Kidney epithelial cell (primary cell): ENCODE results near the gene KRTAP3-2. TPM values are rescaled to one million over a fixed set of nuclear protein-coding genes. Genes with fewer than 3 reads are reported as not detected.

ENCODE experiments used
- DNase-seq: peaks from one replicate; pipeline ENCODE4 v3.0.0-alpha.2; 2010; ENCODE audit warnings: low read depth
- H3K27me3 ChIP-seq: 2 replicates; pipeline ENCODE4 v1.6.0; 2011; ENCODE audit warnings: low read length; ENCODE audit not compliant: control insufficient read depth, insufficient read depth
- H3K36me3 ChIP-seq: 2 replicates; pipeline ENCODE4 v1.5.1; 2011; ENCODE audit warnings: low read length; ENCODE audit not compliant: control insufficient read depth, insufficient read depth
- H3K4me3 ChIP-seq: 2 replicates; pipeline ENCODE4 v1.5.1; 2011; ENCODE audit warnings: low read depth, mild to moderate bottlenecking, control low read depth, low read length
- total RNA-seq: library from RNA; depleted of rRNA; stranded (reverse); fragments of >200 nt; gene quantifications from 2 replicates; pipeline ENCODE4 v1.2.3, GENCODE V29; 2015
- TF ChIP-seq, protein P1 (sequence below): IDR thresholded peaks from 2 replicates; pipeline ENCODE4 v1.5.1; 2011; ENCODE audit warnings: mild to moderate bottlenecking, moderate library complexity, low read length, control low read depth, inconsistent platforms; ENCODE audit not compliant: insufficient read depth, poor library complexity, severe bottlenecking

The KRTAP3-2 gene
- total RNA-seq, 1 donor from 2014 or later, result not detected

DNA sequence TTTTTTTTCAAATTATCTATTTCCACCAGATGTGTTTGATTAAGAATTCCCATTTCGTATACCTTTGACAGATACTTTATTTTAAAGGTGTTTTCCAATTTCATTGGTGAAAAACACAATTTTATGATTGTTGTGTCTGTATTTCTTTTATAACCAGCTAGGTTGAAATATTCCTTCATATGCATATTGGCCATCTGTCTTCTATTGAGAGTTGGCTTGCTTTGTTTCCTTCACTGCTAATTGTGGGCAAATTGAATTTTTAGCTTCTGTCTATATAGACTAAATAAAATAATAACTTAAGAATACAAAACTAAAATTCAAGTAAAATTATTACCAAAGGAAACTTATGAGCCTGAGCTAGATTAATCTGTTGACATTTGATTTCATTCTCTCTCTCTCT lies 4.6 kb downstream of the KRTAP3-2 start:
- TF ChIP-seq, protein P1, sequence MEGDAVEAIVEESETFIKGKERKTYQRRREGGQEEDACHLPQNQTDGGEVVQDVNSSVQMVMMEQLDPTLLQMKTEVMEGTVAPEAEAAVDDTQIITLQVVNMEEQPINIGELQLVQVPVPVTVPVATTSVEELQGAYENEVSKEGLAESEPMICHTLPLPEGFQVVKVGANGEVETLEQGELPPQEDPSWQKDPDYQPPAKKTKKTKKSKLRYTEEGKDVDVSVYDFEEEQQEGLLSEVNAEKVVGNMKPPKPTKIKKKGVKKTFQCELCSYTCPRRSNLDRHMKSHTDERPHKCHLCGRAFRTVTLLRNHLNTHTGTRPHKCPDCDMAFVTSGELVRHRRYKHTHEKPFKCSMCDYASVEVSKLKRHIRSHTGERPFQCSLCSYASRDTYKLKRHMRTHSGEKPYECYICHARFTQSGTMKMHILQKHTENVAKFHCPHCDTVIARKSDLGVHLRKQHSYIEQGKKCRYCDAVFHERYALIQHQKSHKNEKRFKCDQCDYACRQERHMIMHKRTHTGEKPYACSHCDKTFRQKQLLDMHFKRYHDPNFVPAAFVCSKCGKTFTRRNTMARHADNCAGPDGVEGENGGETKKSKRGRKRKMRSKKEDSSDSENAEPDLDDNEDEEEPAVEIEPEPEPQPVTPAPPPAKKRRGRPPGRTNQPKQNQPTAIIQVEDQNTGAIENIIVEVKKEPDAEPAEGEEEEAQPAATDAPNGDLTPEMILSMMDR, result no peak
- no peak for DNase-seq
- H3K27me3 ChIP-seq, result no peaks in the 10 kb centered on the region
- no peaks in the 10 kb centered on the region for H3K36me3 ChIP-seq
- H3K4me3 ChIP-seq, result no peak overlapping the region

DNA sequence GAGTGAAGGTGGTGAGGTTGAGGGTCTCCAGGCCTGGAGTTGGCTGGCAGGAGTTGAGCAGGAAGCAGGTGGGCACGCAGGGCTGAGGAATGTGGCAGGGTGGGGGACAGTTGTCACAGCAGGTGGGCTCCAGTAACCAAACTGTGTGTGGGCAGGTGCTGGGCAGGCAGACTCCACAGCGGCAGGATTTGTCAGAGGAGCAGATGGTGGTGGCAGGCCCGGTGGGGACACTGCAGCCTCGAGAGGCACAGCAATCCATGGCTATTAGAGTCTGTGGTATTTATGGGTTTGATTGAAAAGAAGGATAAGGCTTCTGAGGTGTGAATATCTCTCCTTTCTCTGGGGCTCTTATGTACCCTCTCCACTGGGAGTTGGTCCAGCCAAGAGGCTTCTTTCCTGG lies 5.9 kb downstream of the KRTAP3-2 start, which contains the start of gene KRTAP3-3:
Gene KRTAP3-3 (minus strand): TSS at position 326 of the 400 bp plus-strand sequence. CDS start 67 bp downstream, at position 259.
- Histone ChIP-seq H3K27me3 (no peaks in the 10 kb centered on the region), H3K4me3 (no peak within 1 kb of the TSS), H3K36me3 (no peaks in the 10 kb centered on the region)
- TF ChIP-seq, protein P1, result no peak
- DNase-seq, result no peak

- no peak overlapping the region for H3K4me3 ChIP-seq
- TF ChIP-seq, protein P1, result no peak
- DNase-seq, result no peak
- H3K27me3 ChIP-seq, result no peaks in the 10 kb centered on the region
- H3K36me3 ChIP-seq, result no peaks in the 10 kb centered on the region
These were observed 6.6 kb downstream of the KRTAP3-2 start for GRCh38 chr17:40993084-40993483.

GRCh38 chr17:40992666-40993065 lies 7.0 kb downstream of the KRTAP3-2 start:
- no peak for DNase-seq
- Histone ChIP-seq H3K27me3 (no peaks in the 10 kb centered on the region), H3K4me3 (no peak overlapping the region), H3K36me3 (no peaks in the 10 kb centered on the region)
- TF ChIP-seq, protein P1, result no peak

GRCh38 chr17:40986920-40987319 lies 12.8 kb downstream of the KRTAP3-2 start:
- Histone ChIP-seq H3K36me3 (no peaks in the 10 kb centered on the region), H3K27me3 (no peaks in the 10 kb centered on the region), H3K4me3 (no peak overlapping the region)
- TF ChIP-seq, protein P1, result no peak
- DNase-seq, result no peak

GRCh38 chr17:40984226-40984625 lies 15.5 kb downstream of the KRTAP3-2 start, which contains the start of gene KRT40:
KRT40 (minus strand) TSS chr17:40984326; CDS start chr17:40984273, 53 bp downstream.
- H3K4me3 ChIP-seq, result no peak within 1 kb of the TSS
- TF ChIP-seq, protein P1, result no peak
- no peaks in the 10 kb centered on the region for H3K36me3 ChIP-seq
- H3K27me3 ChIP-seq, result no peaks in the 10 kb centered on the region
- DNase-seq, result no peak
